Stimulated activated CD4-positive, alpha-beta T cell treated with anti-CD3 and anti-CD28 coated beads, Interleukin-2, amount 100 ng/mL, for 24 hours (primary cell): Measurements from ENCODE around the gene NCDN.
"Not testable (repeated sequence)": the region's sequence is repeated elsewhere in the genome, so short reads cannot be mapped to it uniquely, and the experiment has no call there.

Experiments
- DNase-seq, 2 donors: peaks; one replicate each; pipeline ENCODE4 v3.0.0-alpha.2; 2020

Gene NCDN

DNA sequence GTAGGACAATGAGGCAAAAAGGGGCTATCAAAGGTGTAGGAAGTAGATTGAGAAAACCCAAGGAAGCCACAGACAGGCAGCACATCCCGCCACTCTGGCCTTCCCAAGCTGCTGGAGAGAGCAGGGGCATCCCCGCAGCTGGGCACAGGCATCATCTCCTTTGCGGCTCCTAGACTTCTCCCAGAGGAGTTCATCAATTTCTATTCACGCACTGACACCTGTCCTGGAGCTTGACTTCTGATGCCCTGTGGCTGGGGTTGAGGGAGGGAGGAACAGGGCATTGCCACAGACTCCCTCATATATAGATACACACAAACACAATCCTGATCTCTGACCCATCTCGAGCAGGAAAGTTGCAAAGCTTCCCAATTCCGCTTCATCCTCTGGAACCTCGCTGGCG, 13.7 kb downstream of the NCDN start:
- DNase-seq = no peak

DNA sequence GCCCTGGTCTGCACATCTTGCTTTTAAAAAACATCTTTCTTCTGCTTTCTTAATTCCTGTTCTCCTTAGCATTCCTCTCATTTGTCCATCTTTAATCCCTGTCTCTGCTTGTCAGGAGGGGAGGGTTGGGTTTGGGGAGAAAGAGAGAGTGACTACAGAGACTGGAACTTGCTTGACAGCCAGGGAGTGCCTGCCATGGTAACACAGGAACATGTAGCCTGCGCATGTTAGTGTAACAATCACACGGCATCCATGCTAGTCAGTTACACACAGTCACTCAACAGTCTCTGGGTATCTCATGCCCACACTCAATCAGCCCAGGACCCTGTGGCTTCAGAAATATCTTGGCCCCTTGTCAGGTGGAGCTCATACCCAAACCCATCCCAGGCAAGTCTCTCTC, 14.7 kb downstream of the NCDN start:
- DNase-seq = no peak

DNA sequence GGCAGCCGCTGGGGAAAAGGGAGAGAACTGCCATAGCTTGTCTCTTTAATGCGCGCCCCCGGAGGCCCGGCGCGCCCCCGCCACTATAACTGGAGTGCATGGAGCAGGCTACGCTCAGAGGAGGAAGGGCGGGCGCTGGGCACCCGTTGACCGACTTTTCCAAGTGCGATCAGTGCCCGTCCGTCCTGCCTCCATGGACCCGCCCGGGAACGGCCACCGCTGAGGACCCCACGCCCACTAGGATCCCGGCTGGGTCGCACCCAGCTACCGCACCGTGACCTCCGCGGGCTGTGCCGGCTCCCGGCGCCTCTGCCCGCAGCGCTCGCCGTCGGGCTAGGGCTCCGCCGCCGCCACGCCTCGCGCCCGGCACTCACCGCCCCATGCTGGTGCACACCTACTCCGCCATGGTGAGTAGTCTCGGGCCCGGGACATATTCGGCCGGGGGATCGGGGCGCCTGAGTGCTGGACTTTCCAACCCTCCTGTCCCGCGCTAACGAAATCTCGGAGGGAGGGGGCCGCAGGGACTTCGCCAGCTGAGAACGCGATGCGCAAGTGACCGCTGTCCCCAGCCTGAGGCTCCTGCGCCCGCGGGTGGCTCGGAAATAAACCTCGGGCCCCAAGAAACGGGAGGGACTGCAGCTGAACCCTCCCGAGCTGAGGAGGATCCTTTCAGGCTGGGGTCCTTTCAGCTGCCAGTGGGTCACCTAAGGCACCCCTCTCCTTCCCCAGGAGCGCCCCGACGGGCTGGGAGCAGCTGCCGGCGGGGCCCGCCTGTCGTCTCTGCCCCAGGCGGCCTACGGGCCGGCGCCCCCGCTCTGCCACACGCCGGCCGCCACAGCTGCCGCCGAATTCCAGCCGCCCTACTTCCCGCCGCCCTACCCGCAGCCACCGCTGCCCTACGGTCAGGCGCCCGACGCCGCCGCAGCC, 15.9 kb downstream of the NCDN start, which contains the start of gene TFAP2E:
Gene TFAP2E (plus strand): TSS at position 117 of the 927 bp plus-strand sequence. CDS start 264 bp downstream, at position 381.
- DNase-seq = no peak

DNA sequence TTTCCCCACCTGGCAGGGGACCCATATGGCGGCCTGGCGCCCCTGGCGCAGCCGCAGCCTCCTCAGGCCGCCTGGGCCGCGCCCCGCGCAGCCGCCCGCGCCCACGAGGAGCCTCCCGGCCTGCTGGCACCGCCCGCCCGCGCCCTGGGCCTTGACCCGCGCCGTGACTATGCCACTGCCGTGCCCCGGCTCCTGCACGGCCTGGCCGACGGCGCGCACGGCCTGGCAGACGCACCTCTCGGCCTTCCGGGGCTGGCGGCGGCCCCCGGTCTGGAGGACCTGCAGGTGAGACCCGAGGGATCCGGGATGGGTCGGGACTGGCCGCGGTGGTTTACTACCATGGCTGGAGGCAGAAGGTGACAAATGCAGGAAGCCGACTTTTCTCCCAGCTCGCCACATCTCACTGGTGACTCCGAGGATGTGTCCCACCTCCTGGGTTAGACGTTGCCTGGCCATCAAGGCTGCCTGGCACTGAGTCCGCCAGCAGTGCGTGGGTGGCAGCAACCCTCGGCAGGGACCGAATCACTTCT, 16.6 kb downstream of the NCDN start:
- DNase-seq = no peak

DNA sequence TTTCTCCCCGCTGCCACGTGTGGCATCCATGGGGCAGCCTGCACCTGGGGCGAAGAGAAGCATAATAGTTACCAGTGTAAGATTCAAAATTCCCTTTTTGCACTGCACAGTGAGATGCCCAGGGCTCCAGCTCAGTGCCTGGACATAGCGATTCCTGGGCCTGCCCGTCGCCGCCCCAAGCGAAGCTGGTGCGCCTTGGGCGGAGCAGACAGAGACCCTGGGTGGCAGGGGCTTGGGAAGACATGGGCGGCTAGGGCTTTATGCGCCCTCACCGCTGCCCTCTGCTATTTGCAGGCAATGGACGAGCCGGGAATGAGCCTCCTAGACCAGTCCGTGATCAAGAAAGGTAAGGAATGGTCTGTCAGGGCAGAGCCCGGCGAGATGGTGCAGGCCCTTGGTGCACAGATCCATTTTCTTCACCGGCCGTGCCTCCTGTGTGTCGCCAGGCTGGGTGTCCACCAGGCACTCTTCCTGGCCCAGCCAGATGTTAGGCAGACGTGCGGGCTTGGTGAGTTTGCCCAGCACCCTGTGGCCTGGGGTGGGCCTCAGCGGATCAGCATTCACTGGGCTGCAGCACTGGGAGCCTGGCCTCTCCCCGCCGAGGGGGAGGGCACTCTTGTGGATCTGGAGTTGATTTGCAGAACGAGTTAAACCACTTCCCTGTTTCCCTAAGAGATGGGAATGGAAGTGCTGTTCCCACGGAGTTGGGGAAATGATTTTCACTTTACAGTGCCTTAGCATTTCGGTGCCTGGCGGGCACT, 17.2 kb downstream of the NCDN start:
- no peak for DNase-seq

DNA sequence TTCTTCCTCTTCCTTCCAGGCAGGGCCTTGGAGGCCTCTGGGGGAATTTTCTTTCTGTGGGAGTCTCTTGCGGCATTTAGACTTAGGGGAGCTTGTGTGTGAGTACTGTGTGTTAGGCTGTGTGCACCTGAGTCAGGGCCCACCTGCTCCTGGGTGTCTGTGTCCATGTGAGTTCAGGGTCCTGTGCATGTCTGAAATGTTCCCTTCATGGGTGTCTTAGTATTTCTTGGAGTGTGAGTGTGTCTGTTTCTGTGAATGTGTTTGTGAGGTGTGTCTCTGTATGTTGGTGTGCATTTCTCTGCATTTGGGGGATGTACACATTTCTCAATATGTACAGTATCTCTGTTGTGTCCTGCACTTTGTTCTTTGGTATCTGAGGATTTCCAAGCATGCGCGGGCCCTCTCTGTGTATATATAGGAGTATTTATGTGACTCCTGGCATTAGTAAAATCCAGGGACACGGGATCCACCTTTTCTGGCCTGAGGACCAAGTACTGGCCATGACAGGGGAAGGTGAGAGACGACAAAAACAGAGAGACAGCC, 17.9 kb downstream of the NCDN start:
- DNase-seq = no peak

DNA sequence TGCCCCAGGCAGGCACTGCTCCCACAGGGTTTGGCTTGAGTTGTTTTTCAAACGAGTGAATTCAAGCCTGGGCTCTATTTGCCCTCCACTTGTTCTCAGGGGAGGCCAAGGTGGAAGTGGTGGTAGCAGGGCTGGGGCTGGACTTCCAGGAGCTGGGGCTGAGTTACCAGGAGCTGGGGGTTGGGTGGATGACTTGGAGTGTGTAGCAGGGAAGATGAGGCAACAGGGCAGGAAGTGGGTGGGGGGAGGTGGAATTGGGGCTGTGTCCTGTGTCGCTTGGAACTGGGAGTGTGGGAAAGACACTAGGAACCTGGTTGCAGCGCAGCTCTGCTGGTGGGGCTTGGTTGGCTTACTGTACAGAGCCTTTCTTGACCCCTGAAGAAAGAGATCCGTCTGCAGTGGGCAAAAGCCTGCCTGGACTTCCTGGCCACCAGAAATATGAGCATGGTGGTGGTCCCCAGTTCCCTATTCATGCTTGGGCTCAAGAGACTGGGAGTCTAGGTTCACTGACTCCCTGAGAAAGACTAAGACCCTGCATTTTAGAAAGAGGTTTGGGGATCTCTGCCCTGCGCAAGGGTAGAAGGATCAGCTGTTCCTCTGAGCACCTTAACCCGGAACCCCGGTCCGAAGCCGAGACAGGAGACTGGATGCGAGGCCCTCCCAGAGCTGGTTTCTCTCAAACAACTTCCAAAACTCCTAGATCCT, 18.6 kb downstream of the NCDN start:
- no peak for DNase-seq

DNA sequence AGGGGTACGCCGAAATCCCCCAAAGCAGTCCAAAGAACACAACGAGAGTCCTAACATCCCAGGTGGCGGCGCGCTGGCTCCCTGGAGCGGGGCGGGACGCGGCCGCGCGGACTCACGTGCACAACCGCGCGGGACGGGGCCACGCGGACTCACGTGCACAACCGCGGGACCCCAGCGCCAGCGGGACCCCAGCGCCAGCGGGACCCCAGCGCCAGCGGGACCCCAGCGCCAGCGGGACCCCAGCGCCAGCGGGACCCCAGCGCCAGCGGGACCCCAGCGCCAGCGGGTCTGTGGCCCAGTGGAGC, 19.1 kb downstream of the NCDN start:
- not testable (repeated sequence) for DNase-seq

DNA sequence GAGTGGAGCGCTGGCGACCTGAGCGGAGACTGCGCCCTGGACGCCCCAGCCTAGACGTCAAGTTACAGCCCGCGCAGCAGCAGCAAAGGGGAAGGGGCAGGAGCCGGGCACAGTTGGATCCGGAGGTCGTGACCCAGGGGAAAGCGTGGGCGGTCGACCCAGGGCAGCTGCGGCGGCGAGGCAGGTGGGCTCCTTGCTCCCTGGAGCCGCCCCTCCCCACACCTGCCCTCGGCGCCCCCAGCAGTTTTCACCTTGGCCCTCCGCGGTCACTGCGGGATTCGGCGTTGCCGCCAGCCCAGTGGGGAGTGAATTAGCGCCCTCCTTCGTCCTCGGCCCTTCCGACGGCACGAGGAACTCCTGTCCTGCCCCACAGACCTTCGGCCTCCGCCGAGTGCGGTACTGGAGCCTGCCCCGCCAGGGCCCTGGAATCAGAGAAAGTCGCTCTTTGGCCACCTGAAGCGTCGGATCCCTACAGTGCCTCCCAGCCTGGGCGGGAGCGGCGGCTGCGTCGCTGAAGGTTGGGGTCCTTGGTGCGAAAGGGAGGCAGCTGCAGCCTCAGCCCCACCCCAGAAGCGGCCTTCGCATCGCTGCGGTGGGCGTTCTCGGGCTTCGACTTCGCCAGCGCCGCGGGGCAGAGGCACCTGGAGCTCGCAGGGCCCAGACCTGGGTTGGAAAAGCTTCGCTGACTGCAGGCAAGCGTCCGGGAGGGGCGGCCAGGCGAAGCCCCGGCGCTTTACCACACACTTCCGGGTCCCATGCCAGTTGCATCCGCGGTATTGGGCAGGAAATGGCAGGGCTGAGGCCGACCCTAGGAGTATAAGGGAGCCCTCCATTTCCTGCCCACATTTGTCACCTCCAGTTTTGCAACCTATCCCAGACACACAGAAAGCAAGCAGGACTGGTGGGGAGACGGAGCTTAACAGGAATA, 19.7 kb downstream of the NCDN start:
- DNase-seq = peak; percentile 58 to 59

DNA sequence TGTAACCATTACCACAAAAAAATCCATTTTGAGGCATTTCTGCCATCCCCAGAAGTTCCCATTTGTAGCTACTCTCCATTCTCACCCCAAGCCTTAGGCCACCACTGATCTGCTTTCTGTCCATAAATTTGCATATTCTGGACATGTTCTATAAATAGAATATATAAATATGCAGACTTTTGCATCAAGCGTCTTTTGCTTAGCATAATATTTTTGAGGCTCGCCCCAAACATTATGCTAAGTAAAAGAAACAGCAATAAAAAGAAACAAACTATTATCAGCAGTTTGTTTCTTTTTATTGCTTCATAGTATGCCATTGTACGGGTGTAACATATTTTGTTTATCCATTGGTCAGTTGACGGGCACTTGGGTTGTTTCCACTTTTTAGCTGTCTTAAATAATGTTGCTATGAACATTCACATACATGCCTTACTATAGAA, 23.4 kb downstream of the NCDN start:
- no peak for DNase-seq

DNA sequence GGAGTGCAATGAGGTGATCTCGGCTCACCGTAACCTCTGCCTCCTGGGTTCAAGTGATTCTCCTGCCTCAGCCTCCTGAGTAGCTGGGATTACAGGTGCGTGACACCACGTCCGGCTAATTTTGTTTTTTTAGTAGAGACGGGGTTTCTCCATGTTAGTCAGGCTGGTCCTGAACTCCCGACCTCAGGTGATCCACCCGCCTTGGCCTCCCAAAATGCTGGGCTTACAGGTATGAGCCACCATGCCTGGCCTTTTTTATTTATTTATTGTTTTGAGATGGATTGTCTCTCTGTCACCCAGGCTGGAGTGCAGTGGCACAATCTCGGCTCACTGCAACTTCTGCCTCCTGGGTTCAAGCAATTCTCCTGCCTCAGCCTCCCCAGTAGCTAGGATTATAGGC, 24.0 kb downstream of the NCDN start:
- not testable (repeated sequence) for DNase-seq

DNA sequence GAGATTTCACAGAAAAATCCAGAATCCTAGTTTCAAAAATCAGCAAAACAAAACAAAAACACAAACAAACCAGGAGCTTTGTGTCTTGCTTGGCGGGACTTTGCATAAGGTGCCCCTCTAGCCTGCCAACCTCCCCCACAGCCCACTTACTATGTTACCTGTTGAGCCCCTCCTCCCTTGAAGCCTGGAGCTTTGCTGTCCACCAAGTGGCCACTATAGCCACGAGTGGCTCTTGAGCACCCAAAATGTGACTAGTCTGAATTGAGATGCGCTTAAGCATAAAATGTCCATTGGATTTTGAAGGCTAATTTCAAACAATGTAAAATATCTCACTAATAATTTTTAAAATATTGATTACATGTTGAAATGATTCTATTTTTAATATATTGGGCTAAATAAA, 27.7 kb downstream of the NCDN start:
- no peak for DNase-seq

DNA sequence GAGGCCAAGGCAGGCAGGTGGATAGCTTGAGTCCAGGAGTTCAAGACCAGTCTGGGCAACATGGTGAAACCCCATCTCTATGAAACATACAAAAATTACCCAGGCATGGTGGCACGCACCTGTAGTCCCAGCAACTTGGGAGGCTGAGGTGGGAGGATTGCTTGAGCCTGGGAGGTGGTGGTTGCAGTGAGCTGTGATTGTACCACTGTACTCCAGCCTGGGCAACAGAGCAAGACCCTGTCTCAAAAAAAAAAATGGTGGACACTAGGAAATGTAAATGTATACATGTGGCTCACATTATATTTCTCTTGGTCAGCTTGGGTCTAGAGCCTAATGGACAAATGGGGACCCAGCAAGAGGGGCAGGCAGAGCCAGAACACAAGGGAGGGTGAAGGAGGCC, 28.2 kb downstream of the NCDN start:
- DNase-seq = not testable (repeated sequence)

DNA sequence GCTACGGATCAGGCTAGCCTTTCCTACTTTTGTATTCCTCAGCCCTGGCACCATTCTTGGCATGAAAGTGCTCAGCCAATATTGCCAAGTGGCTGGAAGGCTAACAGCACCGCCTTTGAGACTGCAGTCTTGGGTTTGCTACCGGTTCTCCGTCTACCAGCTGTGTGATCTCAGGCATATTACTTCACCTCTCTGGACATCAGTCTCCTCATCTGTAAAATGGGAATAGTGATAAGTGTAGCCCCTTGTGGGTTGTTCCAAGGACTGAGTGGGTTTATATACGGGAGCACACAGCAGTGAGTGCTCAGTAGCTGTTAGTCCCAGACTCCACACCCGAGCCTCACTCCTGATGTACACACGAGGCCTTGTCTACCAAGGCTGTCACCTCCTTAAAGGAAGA, 29.2 kb downstream of the NCDN start:
- no peak for DNase-seq

DNA sequence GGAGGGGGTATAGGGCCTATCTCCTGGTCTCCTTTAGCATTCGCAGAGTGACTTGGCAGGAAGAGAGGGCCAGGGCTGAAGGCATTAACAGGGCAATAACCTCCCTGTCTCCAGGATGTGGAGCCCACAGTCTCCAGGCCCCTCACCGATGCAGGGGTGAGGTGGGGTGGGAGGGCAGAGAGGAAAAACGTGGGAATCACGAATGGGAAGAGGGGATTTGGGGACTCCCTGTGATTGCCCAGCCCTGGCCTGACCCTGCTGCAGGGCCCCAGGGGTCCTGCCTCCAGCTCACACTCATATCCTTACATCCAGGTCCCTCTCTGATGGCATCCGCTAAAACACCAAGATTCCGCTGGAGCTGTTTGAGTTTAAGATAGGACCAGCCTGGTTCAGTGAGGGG, 30.1 kb downstream of the NCDN start:
- no peak for DNase-seq

DNA sequence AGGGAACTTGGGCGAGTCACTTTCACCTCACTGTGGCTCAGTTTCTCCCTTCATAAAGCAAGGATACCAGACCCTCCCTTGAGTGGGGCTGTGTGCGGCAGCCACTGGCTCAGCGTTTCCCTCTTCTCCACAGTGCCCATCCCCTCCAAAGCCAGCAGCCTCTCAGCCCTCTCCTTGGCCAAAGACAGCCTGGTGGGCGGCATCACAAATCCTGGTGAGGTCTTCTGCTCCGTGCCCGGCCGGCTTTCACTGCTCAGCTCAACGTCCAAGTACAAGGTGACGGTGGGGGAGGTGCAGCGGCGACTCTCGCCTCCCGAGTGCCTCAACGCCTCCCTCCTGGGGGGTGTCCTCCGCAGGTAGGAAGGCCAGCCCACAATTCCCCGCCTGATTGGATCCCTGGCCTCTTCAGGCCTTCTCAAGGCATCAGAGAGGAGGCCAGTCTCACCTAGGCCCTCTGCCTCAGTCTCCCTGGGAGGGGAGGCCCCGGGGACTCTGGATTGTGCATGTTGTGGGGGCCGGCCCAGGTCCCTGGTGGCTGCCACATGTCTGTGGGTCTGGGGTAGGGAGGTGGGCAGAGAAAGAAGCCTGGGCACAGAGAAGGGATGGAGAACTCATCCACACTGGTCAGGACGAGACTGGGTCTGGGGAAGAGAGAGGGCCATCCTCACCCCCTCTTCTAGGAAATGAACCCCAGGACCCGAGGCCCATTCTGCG, 30.8 kb downstream of the NCDN start:
- no peak for DNase-seq

DNA sequence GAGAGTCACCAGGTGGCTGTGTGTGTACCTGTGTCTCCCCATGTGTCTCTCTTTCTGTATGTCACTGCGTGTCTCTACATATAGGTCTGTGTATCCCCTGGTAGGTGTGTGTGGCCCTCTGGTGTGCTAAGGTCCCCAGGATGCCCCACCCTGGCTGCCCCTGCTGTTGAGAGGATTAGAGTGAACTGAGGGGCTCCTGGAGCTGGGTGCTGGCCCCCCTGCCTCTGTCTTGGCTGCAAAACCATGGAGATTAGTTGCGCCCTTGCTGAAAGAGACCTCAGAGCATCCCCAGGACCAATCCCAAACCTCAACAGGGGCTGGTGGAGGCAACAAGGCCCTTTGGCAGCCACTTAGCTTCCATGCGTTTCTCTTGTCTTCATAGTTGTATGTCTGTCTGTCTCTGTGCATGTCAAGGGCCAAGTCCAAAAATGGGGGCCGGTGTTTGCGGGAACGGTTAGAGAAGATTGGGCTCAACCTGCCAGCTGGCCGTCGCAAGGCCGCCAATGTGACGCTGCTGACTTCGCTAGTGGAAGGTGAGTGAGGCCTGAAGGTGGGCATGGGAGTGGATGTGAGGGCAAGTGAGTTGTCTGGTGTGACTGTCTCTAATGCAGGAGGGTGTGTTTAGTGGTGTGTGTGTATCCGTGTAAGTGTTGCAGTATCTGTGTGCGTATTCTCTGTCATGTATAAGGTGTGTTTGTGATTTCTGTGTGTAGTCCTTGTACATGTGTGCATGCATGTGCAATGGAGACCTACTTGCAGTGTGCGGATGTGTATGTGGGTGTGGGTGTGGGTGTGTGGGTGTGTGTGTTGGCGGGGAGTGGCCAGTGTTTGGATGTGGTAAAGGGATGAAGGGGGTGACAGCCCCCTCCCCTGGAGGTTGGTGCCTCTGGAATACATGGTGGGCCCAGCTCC, 32.2 kb downstream of the NCDN start:
- DNase-seq = no peak

DNA sequence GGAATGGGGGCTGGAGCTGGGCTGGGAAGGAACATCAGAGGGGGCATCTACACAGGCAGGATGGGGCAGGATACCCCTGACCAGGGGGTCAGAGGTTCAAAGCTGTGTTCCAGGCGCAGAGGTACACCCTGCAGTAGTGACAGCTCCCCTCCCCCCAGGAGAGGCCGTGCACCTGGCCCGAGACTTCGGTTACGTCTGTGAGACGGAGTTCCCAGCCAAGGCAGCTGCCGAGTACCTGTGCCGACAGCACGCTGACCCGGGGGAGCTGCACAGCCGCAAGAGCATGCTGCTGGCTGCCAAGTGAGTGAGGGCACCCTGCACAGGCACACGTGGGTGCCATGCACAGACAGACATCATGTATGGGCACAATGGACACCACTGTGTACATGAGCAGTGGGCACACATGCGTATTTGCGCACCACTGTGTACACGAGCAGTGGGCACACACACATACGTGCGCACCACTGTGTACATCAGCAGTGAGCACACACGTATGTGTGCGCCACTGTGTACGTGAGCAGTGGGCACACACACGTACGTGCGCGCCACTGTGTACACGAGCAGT, 33.0 kb downstream of the NCDN start:
- DNase-seq = no peak

DNA sequence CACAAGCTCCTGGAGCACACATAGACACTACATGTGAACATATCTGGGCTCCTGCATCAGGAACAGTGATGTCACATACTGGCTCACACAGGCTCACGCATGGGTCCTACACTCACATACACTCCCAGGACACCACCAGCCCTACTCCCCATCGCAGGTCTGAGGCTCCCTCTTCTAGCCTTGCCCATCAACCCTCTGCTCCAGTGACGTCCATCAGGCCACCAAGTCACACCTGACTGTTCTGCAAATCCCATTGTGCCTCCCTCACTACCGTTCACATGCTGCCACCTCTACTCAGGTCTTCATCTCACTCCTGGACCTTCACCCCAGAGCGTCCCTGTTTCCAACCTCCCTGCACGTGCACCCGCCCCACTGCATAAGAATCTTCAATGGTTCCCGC, 33.6 kb downstream of the NCDN start:
- no peak for DNase-seq
